ENCODE results near the gene TARDBP. TPM values are rescaled to one million over a fixed set of nuclear protein-coding genes. Genes with fewer than 3 reads are reported as not detected.

Gene TARDBP
- total and polyA plus RNA-seq, 2 experiments from 2014 or later, result 204 to 313 TPM

DNA sequence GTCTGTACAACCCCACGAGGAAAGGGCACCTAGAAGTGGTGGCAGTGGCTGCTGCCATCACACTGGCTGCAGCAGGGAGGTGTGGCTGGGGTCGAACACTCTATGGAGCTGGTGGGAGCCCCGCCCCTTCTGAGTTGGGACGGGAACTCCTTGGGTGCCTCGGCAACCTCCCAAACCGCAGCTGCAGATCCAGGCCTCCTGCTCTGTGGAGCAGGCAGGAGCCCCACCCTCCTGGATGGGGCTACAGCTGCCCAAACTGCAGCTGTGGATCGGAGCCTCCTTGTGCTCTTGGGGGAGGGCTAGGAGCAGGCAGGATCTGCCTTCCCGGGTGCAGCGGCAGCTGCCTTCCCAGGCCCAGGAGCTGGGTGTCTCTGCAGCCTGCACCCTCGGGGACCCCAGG lies 38.9 kb upstream of the TARDBP start:
- Histone ChIP-seq H3K27ac (ENCODE audit: low read depth) (no peak overlapping the region), H3K4me3 (no peak overlapping the region), H3K27me3 (ENCODE audit: insufficient read depth) (no peaks in the 10 kb centered on the region), H3F3A (replicated peaks; ENCODE audit: low read depth) (peaks cover 5% of the 10 kb centered on the region; the same call in 1 of the 2 replicates), H3K4me1 (ENCODE audit: insufficient read depth) (peaks cover 11% of the 10 kb centered on the region), H3K36me3 (ENCODE audit: insufficient read depth) (no peaks in the 10 kb centered on the region), H3K79me2 (replicated peaks; ENCODE audit: insufficient read depth) (no peaks in the 10 kb centered on the region), H2AFZ (no peak overlapping the region), H4K20me1 (replicated peaks; ENCODE audit: insufficient read depth) (no peaks in the 10 kb centered on the region), H3K9me2 (ENCODE audit: insufficient read depth) (no peaks in the 10 kb centered on the region), H3K4me2 (no peak overlapping the region)
- DNase-seq (ENCODE audit: low spot score) (peak; percentile 67), ATAC-seq (peak; percentile 78)
- peaks cover 4% of the 10 kb centered on the region; the same call in 1 of the 3 replicates for H3K9me3 Mint-ChIP-seq
- H3K4me3 Mint-ChIP-seq, result no peak overlapping the region
- TF ChIP-seq EZH2 (IDR thresholded peaks at IDR 0.05; ENCODE audit: low read depth, unreplicated experiment) (no peak), STAT1 (IDR thresholded peaks at IDR 0.05; ENCODE audit: unreplicated experiment) (no peak)
- TF ChIP-seq, protein P1, sequence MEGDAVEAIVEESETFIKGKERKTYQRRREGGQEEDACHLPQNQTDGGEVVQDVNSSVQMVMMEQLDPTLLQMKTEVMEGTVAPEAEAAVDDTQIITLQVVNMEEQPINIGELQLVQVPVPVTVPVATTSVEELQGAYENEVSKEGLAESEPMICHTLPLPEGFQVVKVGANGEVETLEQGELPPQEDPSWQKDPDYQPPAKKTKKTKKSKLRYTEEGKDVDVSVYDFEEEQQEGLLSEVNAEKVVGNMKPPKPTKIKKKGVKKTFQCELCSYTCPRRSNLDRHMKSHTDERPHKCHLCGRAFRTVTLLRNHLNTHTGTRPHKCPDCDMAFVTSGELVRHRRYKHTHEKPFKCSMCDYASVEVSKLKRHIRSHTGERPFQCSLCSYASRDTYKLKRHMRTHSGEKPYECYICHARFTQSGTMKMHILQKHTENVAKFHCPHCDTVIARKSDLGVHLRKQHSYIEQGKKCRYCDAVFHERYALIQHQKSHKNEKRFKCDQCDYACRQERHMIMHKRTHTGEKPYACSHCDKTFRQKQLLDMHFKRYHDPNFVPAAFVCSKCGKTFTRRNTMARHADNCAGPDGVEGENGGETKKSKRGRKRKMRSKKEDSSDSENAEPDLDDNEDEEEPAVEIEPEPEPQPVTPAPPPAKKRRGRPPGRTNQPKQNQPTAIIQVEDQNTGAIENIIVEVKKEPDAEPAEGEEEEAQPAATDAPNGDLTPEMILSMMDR (conservative IDR thresholded peaks at IDR 0.05; ENCODE audit: low read depth in 2 of 2), result no peak
- TF ChIP-seq, protein P2, sequence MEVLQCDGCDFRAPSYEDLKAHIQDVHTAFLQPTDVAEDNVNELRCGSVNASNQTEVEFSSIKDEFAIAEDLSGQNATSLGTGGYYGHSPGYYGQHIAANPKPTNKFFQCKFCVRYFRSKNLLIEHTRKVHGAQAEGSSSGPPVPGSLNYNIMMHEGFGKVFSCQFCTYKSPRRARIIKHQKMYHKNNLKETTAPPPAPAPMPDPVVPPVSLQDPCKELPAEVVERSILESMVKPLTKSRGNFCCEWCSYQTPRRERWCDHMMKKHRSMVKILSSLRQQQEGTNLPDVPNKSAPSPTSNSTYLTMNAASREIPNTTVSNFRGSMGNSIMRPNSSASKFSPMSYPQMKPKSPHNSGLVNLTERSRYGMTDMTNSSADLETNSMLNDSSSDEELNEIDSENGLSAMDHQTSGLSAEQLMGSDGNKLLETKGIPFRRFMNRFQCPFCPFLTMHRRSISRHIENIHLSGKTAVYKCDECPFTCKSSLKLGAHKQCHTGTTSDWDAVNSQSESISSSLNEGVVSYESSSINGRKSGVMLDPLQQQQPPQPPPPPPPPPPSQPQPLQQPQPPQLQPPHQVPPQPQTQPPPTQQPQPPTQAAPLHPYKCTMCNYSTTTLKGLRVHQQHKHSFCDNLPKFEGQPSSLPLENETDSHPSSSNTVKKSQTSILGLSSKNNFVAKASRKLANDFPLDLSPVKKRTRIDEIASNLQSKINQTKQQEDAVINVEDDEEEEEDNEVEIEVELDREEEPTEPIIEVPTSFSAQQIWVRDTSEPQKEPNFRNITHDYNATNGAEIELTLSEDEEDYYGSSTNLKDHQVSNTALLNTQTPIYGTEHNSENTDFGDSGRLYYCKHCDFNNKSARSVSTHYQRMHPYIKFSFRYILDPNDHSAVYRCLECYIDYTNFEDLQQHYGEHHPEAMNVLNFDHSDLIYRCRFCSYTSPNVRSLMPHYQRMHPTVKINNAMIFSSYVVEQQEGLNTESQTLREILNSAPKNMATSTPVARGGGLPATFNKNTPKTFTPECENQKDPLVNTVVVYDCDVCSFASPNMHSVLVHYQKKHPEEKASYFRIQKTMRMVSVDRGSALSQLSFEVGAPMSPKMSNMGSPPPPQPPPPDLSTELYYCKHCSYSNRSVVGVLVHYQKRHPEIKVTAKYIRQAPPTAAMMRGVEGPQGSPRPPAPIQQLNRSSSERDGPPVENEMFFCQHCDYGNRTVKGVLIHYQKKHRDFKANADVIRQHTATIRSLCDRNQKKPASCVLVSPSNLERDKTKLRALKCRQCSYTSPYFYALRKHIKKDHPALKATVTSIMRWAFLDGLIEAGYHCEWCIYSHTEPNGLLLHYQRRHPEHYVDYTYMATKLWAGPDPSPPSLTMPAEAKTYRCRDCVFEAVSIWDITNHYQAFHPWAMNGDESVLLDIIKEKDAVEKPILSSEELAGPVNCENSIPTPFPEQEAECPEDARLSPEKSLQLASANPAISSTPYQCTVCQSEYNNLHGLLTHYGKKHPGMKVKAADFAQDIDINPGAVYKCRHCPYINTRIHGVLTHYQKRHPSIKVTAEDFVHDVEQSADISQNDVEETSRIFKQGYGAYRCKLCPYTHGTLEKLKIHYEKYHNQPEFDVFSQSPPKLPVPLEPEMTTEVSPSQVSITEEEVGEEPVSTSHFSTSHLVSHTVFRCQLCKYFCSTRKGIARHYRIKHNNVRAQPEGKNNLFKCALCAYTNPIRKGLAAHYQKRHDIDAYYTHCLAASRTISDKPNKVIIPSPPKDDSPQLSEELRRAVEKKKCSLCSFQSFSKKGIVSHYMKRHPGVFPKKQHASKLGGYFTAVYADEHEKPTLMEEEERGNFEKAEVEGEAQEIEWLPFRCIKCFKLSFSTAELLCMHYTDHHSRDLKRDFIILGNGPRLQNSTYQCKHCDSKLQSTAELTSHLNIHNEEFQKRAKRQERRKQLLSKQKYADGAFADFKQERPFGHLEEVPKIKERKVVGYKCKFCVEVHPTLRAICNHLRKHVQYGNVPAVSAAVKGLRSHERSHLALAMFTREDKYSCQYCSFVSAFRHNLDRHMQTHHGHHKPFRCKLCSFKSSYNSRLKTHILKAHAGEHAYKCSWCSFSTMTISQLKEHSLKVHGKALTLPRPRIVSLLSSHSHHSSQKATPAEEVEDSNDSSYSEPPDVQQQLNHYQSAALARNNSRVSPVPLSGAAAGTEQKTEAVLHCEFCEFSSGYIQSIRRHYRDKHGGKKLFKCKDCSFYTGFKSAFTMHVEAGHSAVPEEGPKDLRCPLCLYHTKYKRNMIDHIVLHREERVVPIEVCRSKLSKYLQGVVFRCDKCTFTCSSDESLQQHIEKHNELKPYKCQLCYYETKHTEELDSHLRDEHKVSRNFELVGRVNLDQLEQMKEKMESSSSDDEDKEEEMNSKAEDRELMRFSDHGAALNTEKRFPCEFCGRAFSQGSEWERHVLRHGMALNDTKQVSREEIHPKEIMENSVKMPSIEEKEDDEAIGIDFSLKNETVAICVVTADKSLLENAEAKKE (CRISPR knock-in tag; IDR thresholded peaks at IDR 0.05), result no peak
- H3K36me3 Mint-ChIP-seq (ENCODE audit: low read depth), result peaks cover 3% of the 10 kb centered on the region; the same call in 1 of the 3 replicates
- H3K4me1 Mint-ChIP-seq, result peaks cover 17% of the 10 kb centered on the region
- no peak overlapping the region for H3K27ac Mint-ChIP-seq
- peaks cover under 1% of the 10 kb centered on the region for H3K27me3 Mint-ChIP-seq (ENCODE audit: insufficient read depth, low read depth, poor library complexity)
